GM15510 (cell line): ENCODE measurements around the gene SCN11A.

Experiments
- POLR2A ChIP-seq: IDR thresholded peaks from 3 replicates; pipeline ENCODE4 v1.6.1; 2011; ENCODE audit warnings: borderline replicate concordance; ENCODE audit not compliant: insufficient read length; ENCODE audit errors: extremely low read depth

SCN11A gene

GRCh38 chr3:39028546-39028945 is 23.2 kb downstream of the SCN11A start:
- TF ChIP-seq POLR2A = no peak

GRCh38 chr3:39025222-39025970 is 26.3 kb downstream of the SCN11A start:
- TF ChIP-seq POLR2A = no peak

- TF ChIP-seq POLR2A = no peak
Measured at GRCh38 chr3:39024497-39024896, 27.2 kb downstream of the SCN11A start.

- TF ChIP-seq POLR2A = no peak
Measured at GRCh38 chr3:39022286-39022630, 29.5 kb downstream of the SCN11A start.

- no peak for TF ChIP-seq POLR2A
Measured at GRCh38 chr3:39021465-39022285, 30.1 kb downstream of the SCN11A start.

GRCh38 chr3:39021029-39021428 is 30.7 kb downstream of the SCN11A start:
- no peak for TF ChIP-seq POLR2A

GRCh38 chr3:39019299-39019698 is 32.4 kb downstream of the SCN11A start:
- no peak for TF ChIP-seq POLR2A

GRCh38 chr3:39015418-39015817 is 36.3 kb downstream of the SCN11A start:
- TF ChIP-seq POLR2A = no peak

- TF ChIP-seq POLR2A = no peak
Measured at GRCh38 chr3:39013921-39014509, 37.7 kb downstream of the SCN11A start.

GRCh38 chr3:39013289-39013688 is 38.5 kb downstream of the SCN11A start:
- TF ChIP-seq POLR2A = no peak

GRCh38 chr3:39011191-39011736 is 40.5 kb downstream of the SCN11A start:
- no peak for TF ChIP-seq POLR2A

- no peak for TF ChIP-seq POLR2A
Measured at GRCh38 chr3:39005295-39005694, 46.4 kb downstream of the SCN11A start.
